OCI-LY7 (cell line): ENCODE data around the gene FRRS1L. TPM values are rescaled to one million over a fixed set of nuclear protein-coding genes. Genes with fewer than 3 reads are reported as not detected.
A peak's percentile ranks its signal among the peaks of the same experiment; 100 is the strongest.

Experiments
- BruUV-seq: library from RNA; stranded (reverse); fragments of 400-500 nt; replicated peaks from 2 replicates; lab custom pipeline; 2021; lab: Mats Ljungman, UMichigan
- CTCF ChIA-PET: fragments of 300-600 bp; sonication (Branson Sonifier 250); formaldehyde crosslinking; loops from one replicate; lab custom pipeline; 2022; ENCODE audit warnings: antibody characterized with exemption; ENCODE audit not compliant: unreplicated experiment; lab: Charles Lee
- POLR2A ChIA-PET: fragments of 300-600 bp; sonication (Branson Sonifier 250); formaldehyde crosslinking; loops from one replicate; lab custom pipeline; 2022; ENCODE audit warnings: antibody characterized with exemption; lab: Charles Lee
- DNase-seq: peaks from one replicate; pipeline ENCODE4 v3.0.0-alpha.2; 2015; ENCODE audit warnings: low spot score
- H2AFZ ChIP-seq: fragments of 200-600 bp; sonication (generic), shearing (Covaris generic); 2 replicates; pipeline ENCODE4 v1.6.1; 2014; ENCODE audit warnings: mild to moderate bottlenecking, antibody characterized with exemption, low read length, moderate library complexity
- H3K27ac ChIP-seq: fragments of 200-600 bp; sonication (generic); 2 replicates; pipeline ENCODE4 v1.5.1; 2014; ENCODE audit warnings: mixed run types, low read depth, mild to moderate bottlenecking, moderate library complexity, low read length, inconsistent platforms; ENCODE audit not compliant: poor library complexity, severe bottlenecking
- H3K36me3 ChIP-seq: fragments of 200-600 bp; sonication (generic); 2 replicates; pipeline ENCODE4 v1.6.1; 2014; ENCODE audit warnings: mild to moderate bottlenecking, antibody characterized with exemption, low read length, moderate library complexity, mixed read lengths; ENCODE audit not compliant: insufficient read depth
- H3K4me1 ChIP-seq: fragments of 200-600 bp; sonication (generic); 2 replicates; pipeline ENCODE4 v1.5.1; 2014; ENCODE audit warnings: mild to moderate bottlenecking, low read length; ENCODE audit not compliant: insufficient read depth, poor library complexity, severe bottlenecking
- H3K4me2 ChIP-seq: fragments of 200-600 bp; sonication (generic); 2 replicates; pipeline ENCODE4 v1.6.1; 2014; ENCODE audit warnings: mild to moderate bottlenecking, low read length
- H3K4me3 ChIP-seq: fragments of 200-600 bp; sonication (generic); 2 replicates; pipeline ENCODE4 v1.5.1; 2014; ENCODE audit warnings: mild to moderate bottlenecking, low read depth, low read length; ENCODE audit not compliant: poor library complexity, severe bottlenecking
- H3K79me2 ChIP-seq: fragments of 200-600 bp; sonication (generic); 2 replicates; pipeline ENCODE4 v1.6.1; 2016; ENCODE audit warnings: low read depth, mild to moderate bottlenecking, low read length, moderate library complexity, mixed read lengths; ENCODE audit not compliant: insufficient read depth
- H3K9me2 ChIP-seq: fragments of 200-600 bp; sonication (generic); 2 replicates; pipeline ENCODE4 v1.6.1; 2016; ENCODE audit warnings: mild to moderate bottlenecking, low read length, mixed read lengths; ENCODE audit not compliant: insufficient read depth
- H3K9me3 ChIP-seq: fragments of 200-600 bp; sonication (generic); 2 replicates; pipeline ENCODE4 v1.6.1; 2014; ENCODE audit warnings: mild to moderate bottlenecking, mixed run types, low read length, mixed read lengths
- H4K20me1 ChIP-seq: fragments of 200-600 bp; sonication (generic); 2 replicates; pipeline ENCODE4 v1.6.1; 2014; ENCODE audit warnings: mild to moderate bottlenecking, antibody characterized with exemption, low read length, moderate library complexity, mixed read lengths; ENCODE audit not compliant: insufficient read depth
- CTCF ChIP-seq: fragments of 200-600 bp; sonication (generic); conservative IDR thresholded peaks from 2 replicates; pipeline ENCODE4 v1.5.1; 2014; ENCODE audit warnings: mild to moderate bottlenecking, antibody characterized with exemption, low read length, moderate library complexity, mixed read lengths
- EZH2phosphoT487 ChIP-seq: fragments of 200-600 bp; sonication (generic); IDR thresholded peaks from 2 replicates; pipeline ENCODE4 v1.6.1; 2018; ENCODE audit warnings: low read depth, borderline replicate concordance, mild to moderate bottlenecking, mixed run types, antibody characterized with exemption, low read length, moderate library complexity, mixed read lengths
- intact Hi-C: fragments of 100-400 bp; cut with micrococcal nuclease; formaldehyde crosslinking; loops from one replicate; pipeline ENCODE4 v1.10.0; 2022; ENCODE audit not compliant: unreplicated experiment
- total RNA-seq, 2 experiments: library from RNA; depleted of rRNA in 1 of 2; stranded (reverse); fragments of >200 nt in 1 of 2; shearing (Covaris generic) in 1 of 2; gene quantifications; 2 replicates each; pipeline ENCODE4 v1.2.3, GENCODE V29; 2014 to 2022

Gene FRRS1L
- total RNA-seq, 2 experiments from 2014 or later, result not detected

- peaks cover 14% of the 10 kb centered on the region for H4K20me1 ChIP-seq
- no peak overlapping the region for H3K4me2 ChIP-seq
- H3K4me1 ChIP-seq, result no peaks in the 10 kb centered on the region
- H2AFZ ChIP-seq, result no peak overlapping the region
- peaks cover 5% of the 10 kb centered on the region; the same call in 1 of the 2 replicates for H3K79me2 ChIP-seq
- BruUV-seq, result TSS peak; percentile 1
- ChIA-PET CTCF (no interaction called here), POLR2A (interaction anchor here (1.0 to 1.2 kb wide), 2 partner anchors 19 to 40 kb away, joined by 3 read pairs; no protein-coding TSS in a partner anchor)
- H3K9me2 ChIP-seq, result no peaks in the 10 kb centered on the region
- TF ChIP-seq EZH2phosphoT487 (no peak), CTCF (no peak)
- H3K4me3 ChIP-seq, result no peak overlapping the region
- no peak for DNase-seq
- peaks cover 95% of the 10 kb centered on the region for H3K36me3 ChIP-seq
- intact Hi-C loops, result no loop called here
- no peaks in the 10 kb centered on the region for H3K9me3 ChIP-seq
- H3K27ac ChIP-seq, result no peak overlapping the region
Measured at GRCh38 chr9:109087795-109088194, 79.3 kb downstream of the FRRS1L start.

GRCh38 chr9:109086221-109086620 lies 80.8 kb downstream of the FRRS1L start:
- Histone ChIP-seq H3K4me2 (no peak overlapping the region), H3K79me2 (peaks cover 3% of the 10 kb centered on the region; the same call in 1 of the 2 replicates), H3K4me1 (no peaks in the 10 kb centered on the region), H2AFZ (no peak overlapping the region), H3K27ac (no peak overlapping the region), H3K9me3 (no peaks in the 10 kb centered on the region), H3K4me3 (no peak overlapping the region), H4K20me1 (peaks cover 11% of the 10 kb centered on the region), H3K9me2 (no peaks in the 10 kb centered on the region), H3K36me3 (peaks cover 95% of the 10 kb centered on the region)
- BruUV-seq, result no TSS peak
- intact Hi-C loops, result no loop called here
- POLR2A ChIA-PET, result no interaction called here
- CTCF ChIA-PET, result no interaction called here
- TF ChIP-seq EZH2phosphoT487 (no peak), CTCF (no peak)
- DNase-seq, result no peak

- TSS peak; percentile 3 for BruUV-seq
- Histone ChIP-seq H4K20me1 (peaks cover 11% of the 10 kb centered on the region), H3K79me2 (peaks cover 3% of the 10 kb centered on the region; the same call in 1 of the 2 replicates), H3K36me3 (peaks cover 95% of the 10 kb centered on the region), H2AFZ (no peak overlapping the region), H3K4me2 (no peak overlapping the region), H3K27ac (no peak overlapping the region), H3K9me3 (no peaks in the 10 kb centered on the region), H3K9me2 (no peaks in the 10 kb centered on the region), H3K4me1 (no peaks in the 10 kb centered on the region), H3K4me3 (no peak overlapping the region)
- ChIA-PET POLR2A (interaction anchor here (0.7 kb wide), 1 partner anchor 798 kb away, joined by 3 read pairs; no protein-coding TSS in a partner anchor), CTCF (no interaction called here)
- intact Hi-C loops, result no loop called here
- no peak for DNase-seq
- no peak for TF ChIP-seq EZH2phosphoT487
- TF ChIP-seq CTCF, result no peak
Measured at GRCh38 chr9:109085510-109085909, 81.5 kb downstream of the FRRS1L start.
